NCI-H187 (cell line): ENCODE data around the gene HGFAC.
"Not testable (repeated sequence)": the region's sequence is repeated elsewhere in the genome, so short reads cannot be mapped to it uniquely, and the experiment has no call there.

Source experiments
- DNase-seq, 2 experiments: peaks; one replicate each; lab custom pipeline; 2025; lab: John Stamatoyannopoulos, UW

Gene HGFAC

DNA sequence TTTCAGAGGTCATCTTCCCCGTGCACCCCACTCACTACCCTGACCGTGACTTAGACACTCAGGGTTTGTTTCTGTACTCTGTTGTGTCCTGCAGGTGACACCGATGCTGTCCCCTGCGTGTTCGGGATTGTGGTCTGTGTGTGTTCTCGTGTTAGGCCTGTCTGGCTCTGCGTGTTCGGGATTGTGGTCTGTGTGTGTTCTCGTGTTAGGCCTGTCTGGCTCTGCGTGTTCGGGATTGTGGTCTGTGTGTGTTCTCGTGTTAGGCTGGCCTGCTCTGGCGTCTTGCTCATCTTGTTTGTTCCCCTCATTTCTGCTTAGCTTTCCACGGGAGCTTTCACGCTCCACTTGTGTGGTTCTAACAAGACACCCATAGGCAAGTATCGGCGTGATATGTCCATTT is 30.6 kb upstream of the HGFAC start:
- not testable (repeated sequence) for DNase-seq

DNA sequence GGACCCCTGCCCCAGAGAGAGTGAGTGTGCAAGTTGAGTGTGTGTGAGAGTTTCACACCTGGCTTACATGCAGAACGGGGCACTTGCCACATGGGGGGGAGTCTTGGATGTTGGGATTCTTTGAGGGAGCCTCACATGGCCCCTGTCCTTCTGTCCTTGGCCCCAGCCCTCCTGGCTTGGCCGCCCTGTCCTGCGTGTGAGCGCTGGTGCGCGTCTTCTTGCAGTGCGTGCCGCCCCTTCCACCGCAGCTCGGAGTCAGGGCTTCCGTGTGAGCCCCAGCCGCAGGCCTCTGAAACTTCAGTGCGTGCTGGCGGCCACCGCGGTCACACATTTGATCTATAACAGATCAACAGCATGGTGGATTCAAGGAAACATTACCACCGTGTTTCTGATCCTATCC is 30.1 kb upstream of the HGFAC start:
- DNase-seq, result no peak

DNA sequence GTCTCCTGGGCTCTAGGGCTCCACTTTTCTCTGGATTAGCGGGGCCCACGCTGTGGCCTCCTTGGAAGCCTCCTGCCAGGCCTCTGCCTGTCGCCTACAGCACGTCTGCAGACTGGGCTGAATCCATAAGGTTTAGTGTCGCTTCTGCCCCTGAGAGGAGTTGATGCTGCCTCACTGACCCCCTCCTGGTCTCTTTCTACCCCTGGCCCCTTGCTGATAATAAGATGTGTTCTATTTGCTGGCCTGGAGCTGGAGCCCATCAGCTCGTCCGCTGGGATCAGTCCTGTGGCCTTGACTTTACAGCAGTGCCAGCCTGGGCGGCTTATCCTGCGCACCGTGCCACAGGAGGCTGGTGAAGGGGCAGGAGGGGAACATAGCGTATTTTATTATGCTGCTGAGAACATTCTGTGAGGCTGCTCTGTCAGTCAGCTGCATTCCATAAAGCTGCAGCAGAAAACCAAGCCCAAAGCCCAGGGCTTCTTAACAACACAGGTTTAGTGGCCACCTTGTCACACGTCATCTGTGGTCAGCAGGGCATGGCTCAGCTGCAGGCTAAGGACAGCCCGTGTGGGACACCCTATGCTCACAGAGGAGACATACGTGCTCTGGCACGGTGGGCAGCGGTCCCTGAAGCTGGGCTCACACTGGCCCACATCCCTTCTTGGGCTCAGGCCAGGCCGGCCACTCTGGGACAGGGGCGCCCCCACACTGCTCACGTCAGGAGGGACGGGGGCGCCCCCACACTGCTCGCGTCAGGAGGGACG is 29.3 kb upstream of the HGFAC start:
- DNase-seq, result no peak

- no peak for DNase-seq
Observed at GRCh38 chr4:3413217-3413671, 28.5 kb upstream of the HGFAC start.

DNA sequence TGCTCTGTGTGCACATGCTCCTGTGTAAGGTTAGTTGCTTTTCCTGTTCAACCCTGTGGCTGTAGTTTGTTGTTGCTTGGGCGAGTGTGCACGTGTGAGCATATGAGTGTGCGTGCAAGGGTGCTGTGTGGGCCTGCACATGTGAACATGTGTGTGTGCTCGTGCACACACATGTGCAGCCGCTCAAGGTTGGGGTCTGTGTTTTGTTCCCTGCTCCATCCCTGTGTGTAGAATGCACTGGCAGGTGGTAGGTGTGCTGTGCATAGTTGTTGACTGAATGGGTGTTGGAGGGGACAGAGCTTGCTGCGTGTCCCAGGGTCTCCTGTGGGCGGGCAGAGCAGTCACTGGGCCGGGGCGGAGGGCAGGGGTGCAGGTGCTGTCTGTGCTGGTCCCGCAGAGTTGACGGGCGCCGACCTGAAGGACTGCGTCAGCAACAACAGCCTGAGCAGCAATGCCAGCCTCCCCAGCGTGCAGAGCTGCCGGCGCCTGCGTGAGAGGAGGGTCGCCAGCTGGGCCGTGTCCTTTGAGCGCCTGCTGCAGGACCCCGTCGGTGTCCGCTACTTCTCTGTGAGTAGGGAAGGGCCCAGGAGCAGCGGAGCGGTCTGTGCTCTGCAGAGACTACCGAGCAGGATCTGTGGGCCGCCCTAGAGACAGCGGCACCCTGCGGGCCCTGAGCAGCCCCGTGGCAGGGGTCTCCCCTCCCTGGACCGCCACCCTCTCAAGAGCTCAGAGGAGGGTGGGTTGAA is 27.9 kb upstream of the HGFAC start:
- no peak for DNase-seq

DNA sequence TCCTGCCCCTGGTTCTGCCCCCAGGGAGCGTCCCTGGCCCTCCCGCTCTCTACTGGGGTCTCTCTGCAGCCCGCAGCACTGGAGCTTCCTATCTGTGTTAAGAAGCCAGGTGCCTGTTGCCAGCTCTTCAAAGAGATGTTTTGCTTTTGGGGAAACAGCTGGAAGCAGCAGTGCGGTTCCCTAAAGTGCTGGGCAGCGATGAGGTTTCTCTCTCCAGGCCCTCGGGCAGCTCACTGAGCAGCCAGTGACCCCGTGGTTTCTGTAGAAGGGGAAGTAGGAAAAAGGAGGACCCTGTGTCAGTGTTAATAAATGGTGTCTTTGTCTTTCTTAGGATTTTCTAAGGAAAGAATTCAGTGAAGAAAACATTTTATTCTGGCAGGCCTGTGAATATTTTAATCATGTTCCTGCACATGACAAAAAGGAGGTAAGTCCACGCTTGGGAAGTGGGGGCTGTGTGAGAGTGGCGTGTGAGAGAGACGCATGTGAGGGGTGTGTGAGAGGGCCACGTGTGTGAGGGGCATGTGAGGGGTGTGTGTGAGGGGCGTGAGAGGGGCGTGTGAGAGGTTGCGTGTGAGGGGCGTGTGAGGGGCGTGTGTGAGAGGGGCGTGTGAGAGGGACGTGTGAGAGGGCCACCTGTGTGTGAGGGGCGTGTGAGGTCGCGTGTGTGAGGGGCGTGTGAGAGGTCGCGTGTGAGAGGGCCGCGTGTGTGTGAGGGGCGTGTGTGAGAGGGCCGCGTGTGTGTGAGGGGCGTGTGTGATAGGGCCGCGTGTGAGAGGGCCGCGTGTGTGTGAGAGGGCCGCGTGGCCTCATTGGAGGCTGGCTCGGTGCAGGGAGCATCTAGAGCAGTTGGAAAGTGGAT is 27.1 kb upstream of the HGFAC start:
- DNase-seq, result no peak

DNA sequence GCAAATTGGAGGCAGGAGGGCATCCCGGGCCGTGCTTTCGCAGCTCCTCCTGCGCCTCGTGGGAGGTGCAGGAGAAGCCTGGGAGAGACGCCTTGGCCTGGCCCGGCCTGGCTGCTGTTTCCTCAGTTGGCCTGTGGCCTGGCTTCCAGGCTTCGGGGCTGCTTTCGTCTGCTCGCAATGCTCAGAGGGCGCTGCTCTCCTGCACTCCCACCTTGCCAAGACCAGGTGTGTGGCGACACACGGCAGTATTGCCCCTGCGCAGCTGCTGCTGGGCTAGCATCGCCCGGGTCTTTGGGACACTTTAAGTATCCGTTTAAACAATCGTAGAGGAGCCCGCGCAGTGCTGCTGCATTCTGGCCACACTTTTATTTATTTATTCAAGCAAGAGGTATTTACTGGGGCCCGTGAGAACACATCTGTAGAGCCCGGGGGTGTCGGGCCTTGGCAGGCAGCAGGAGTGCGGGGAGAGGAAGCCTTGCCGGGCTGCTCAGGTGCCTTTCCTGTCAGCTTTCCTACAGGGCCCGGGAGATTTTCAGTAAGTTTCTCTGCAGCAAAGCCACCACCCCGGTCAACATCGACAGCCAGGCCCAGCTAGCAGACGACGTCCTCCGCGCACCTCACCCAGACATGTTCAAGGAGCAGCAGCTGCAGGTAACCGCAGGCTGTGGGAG is 26.2 kb upstream of the HGFAC start:
- no peak for DNase-seq

- no peak for DNase-seq
Observed at GRCh38 chr4:3416270-3416669, 25.5 kb upstream of the HGFAC start.

DNA sequence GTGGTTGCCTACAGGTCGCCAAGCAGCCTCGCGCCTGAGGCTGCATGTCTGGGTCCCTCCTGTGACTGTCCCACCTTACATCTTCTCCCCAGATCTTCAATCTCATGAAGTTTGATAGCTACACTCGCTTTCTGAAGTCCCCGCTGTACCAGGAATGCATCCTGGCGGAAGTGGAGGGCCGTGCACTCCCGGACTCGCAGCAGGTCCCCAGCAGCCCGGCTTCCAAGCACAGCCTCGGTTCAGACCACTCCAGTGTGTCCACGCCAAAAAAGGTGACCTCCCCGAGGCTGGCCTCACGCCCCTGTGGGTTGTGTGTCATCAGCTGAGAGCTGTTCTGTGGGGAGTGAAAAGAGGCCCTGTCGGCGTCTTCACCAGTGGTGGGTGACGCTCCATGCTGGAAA is 24.9 kb upstream of the HGFAC start:
- no peak for DNase-seq

GRCh38 chr4:3417448-3417847 is 24.3 kb upstream of the HGFAC start:
- DNase-seq, result no peak

DNA sequence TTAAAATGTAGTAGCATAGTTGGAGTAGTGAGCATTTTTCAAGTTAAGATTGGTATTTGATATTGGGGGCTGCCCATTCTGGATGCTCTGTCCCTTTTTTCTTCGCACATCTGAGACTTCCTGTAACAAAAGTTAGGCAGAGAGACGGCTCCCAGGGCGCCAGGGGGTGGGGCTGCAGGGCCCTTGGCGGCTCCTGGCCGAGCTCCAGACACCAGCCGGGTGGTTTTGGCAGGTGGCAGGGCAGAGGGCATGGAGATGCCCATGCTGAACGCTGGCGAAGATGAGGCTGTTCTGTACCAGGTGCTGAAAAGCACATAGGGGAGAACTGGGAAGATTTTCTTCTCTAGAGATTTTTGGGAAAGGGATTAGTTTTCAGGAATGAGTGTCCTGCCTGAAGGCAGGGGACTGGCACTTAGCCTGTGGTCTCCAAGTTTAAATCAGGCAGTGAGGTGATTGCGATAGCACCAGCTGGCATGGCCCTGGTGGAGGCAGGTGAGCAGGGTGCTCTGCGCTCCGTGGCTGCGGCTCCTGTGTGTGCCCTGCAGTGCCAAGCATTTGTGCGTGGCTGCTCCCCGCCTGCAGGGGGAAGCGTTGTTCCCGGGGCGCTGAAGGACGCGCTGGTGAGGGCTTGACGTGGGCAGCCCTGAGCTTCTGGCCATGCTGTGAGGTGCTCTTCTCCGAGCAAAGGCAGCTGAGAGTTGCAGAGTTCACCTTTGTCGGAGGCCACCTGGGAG is 23.6 kb upstream of the HGFAC start:
- DNase-seq, result no peak

GRCh38 chr4:3419836-3420605 is 21.7 kb upstream of the HGFAC start:
- no peak for DNase-seq

DNA sequence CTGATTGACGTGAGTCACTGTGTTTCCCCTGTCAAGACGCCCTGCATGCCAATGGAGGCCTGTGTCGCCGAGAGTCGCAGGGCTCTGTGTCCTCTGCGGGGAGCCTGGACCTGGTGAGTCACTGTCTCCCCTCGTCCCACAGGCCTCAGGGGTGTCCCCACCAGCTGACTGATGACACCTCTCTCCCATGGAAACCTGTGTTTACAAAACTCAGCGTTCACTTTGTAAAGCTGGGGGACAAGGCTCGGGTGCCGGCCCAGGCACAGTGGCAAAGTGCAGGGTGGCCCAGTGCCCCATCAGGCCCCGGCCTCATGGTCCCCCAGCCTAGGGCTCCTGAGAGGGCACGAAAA is 21.2 kb upstream of the HGFAC start:
- no peak for DNase-seq

DNA sequence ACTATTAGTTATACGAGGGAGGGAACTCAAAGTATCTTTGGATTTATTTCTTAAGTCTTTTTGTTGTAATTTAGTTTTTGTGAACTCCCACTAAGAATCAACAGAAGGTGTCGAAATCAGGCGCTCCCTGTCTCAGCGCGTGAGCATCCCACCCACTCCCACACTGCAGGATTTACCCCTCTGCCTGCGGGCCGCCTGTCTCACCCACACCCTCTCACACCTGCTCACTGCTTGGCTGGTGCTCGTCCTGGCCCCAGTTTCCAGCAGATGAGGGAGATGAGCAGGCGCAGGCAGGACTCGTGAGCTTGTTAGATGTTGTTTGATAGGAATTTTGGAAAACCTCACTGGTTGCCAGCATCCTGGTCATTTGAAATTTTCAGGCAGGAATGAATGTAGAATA is 20.8 kb upstream of the HGFAC start:
- DNase-seq, result no peak

GRCh38 chr4:3421470-3421869 is 20.3 kb upstream of the HGFAC start:
- no peak for DNase-seq

GRCh38 chr4:3422241-3422801 is 19.4 kb upstream of the HGFAC start:
- no peak for DNase-seq

DNA sequence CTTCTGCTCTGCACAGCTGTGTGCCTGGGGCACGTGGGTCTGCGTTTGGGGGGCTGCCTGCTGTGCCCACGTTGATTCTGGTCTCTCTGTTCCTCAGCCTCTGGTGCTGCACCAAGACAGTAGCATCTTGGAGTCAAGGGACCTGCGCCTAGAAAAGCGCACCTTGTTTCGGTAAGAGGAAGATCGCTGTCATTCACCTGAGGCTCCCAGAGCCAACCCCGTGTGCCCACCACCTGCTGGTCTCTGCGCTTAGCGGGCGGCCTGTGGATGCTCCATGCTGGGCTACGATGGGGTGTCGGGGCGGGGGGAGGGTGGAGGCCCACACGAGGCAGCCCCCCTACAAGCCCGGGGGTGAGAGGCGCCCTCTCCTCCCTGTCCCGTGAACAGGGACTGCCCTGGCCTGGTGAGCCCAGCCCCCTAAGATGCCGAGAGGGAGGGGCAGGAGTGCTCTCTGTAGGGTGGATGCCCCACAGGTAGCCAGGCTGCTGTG is 18.9 kb upstream of the HGFAC start:
- no peak for DNase-seq

- DNase-seq, result no peak
Observed at GRCh38 chr4:3423406-3423805, 18.4 kb upstream of the HGFAC start.

DNA sequence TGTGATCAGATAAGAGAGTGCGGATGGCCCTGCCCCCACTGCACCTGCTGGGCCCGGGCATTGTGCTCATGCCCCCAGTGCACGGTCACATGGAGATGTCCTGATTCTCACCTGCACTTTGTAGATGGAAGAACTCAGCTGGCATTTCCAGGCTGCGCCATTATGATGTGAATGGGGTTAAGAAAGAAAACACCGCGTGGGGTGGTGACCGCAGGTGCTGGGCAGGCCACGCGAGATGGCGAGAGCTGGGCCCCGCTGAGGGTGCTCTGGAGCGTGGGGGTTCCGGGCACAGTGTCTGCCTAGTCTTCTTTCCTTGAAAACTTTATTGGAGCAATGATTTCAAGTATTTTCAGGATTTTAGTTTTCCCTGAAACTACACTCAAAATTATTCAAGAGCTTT is 17.8 kb upstream of the HGFAC start:
- DNase-seq, result peak; percentile 55 to 65

DNA sequence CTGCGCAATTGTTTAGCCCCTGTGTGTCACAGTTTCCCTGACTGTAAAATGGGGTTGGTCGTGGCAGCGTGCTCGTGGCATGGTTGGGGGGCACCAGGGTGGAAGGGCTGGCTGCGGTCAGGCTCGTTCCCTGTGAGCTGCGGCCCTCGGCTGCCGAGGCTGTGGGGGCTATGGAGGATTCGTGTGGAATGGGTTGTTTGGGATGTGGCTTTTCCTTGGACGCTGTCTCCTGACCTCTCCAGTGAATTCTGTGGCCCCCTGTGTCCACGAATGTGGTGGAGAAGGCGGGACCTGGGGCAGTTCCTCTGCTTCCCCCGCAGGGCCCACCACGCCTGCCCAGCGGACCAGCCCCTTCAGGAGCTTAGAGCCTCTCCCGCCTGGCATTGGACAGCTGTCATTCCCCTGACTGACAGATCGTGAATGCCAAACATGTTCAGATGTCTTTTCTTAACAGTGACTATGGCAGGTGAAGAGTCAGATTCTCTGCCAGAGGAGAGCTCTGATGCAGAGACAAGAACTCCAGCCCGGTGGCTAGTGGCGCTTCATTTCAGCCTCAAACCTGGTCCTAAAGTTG is 17.2 kb upstream of the HGFAC start:
- no peak for DNase-seq
